DOHH2 (cell line): ENCODE data around the gene RAD52.

Source experiments
- H3F3A ChIP-seq: fragments of 200-600 bp; sonication (generic), shearing (Covaris generic); 2 replicates; pipeline ENCODE4 v1.6.0; 2016; ENCODE audit warnings: antibody characterized with exemption, mild to moderate bottlenecking; ENCODE audit not compliant: control insufficient read depth, insufficient read depth
- H3K27ac ChIP-seq: fragments of 200-600 bp; sonication (generic); 2 replicates; pipeline ENCODE4 v1.5.1; 2014; ENCODE audit warnings: low read depth, mild to moderate bottlenecking, low read length, moderate library complexity
- H3K27me3 ChIP-seq: fragments of 200-600 bp; sonication (generic); 2 replicates; pipeline ENCODE4 v1.6.1; 2014; ENCODE audit warnings: mild to moderate bottlenecking, low read length, mixed read lengths; ENCODE audit not compliant: control insufficient read depth
- H3K36me3 ChIP-seq: fragments of 200-600 bp; sonication (generic); 2 replicates; pipeline ENCODE4 v1.6.1; 2014; ENCODE audit warnings: mild to moderate bottlenecking, low read length, moderate library complexity, mixed read lengths; ENCODE audit not compliant: control insufficient read depth
- H3K4me1 ChIP-seq: fragments of 200-600 bp; sonication (generic); 2 replicates; pipeline ENCODE4 v1.6.1; 2014; ENCODE audit warnings: mild to moderate bottlenecking, low read length, mixed read lengths; ENCODE audit not compliant: control insufficient read depth
- H3K4me2 ChIP-seq: fragments of 200-600 bp; sonication (generic); 2 replicates; pipeline ENCODE4 v1.6.0; 2014; ENCODE audit warnings: mild to moderate bottlenecking, low read length, moderate library complexity
- H3K4me3 ChIP-seq: fragments of 200-600 bp; sonication (generic); 2 replicates; pipeline ENCODE4 v1.5.1; 2014; ENCODE audit warnings: mild to moderate bottlenecking, low read length, mixed read lengths
- H3K79me2 ChIP-seq: fragments of 200-600 bp; sonication (generic); 2 replicates; pipeline ENCODE4 v1.6.1; 2014; ENCODE audit warnings: mild to moderate bottlenecking, low read length, mixed read lengths; ENCODE audit not compliant: control insufficient read depth
- H3K9me2 ChIP-seq: fragments of 200-600 bp; sonication (generic); replicated peaks from 2 replicates; pipeline ENCODE4 v1.6.1; 2014; ENCODE audit warnings: mild to moderate bottlenecking, low read length, mixed read lengths; ENCODE audit not compliant: control insufficient read depth
- H3K9me3 ChIP-seq: fragments of 200-600 bp; sonication (generic); 2 replicates; pipeline ENCODE4 v1.6.1; 2014; ENCODE audit warnings: antibody characterized with exemption, low read length, mixed read lengths; ENCODE audit not compliant: control insufficient read depth, insufficient read depth
- H4K20me1 ChIP-seq: fragments of 200-600 bp; sonication (generic); 2 replicates; pipeline ENCODE4 v1.6.0; 2014; ENCODE audit warnings: low read depth, mild to moderate bottlenecking, antibody characterized with exemption, low read length, moderate library complexity; ENCODE audit not compliant: control insufficient read depth, insufficient read depth
- EZH2phosphoT487 ChIP-seq: fragments of 200-600 bp; sonication (generic); IDR thresholded peaks from 2 replicates; pipeline ENCODE4 v1.6.1; 2017; ENCODE audit warnings: borderline replicate concordance, mild to moderate bottlenecking, antibody characterized with exemption, low read length, moderate library complexity, mixed read lengths
- TF ChIP-seq, protein P1 (sequence below): fragments of 200-600 bp; sonication (generic); IDR thresholded peaks from one replicate; pipeline ENCODE4 v1.5.1; 2014; ENCODE audit warnings: antibody characterized with exemption, mild to moderate bottlenecking, low read depth, low read length; ENCODE audit not compliant: poor library complexity, severe bottlenecking

Gene RAD52

DNA sequence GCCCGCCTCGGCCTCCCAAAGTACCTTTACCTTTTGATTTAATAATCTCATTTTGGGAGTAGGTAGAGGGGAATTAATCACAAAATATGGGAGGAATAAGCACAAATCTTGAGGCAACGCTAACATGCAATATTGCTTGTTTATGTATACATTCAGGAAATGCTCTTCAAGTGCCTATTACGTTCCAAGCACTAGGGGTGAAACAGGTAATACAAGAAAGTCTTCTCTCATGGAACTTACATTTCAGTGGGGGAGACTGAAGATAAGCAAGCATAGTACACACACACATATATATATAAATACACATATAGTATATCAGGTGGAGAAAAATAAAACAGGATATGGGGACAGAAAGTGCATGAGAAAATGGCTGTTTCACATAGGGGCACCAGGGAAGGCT lies 22.5 kb upstream of the RAD52 start:
- Histone ChIP-seq H3K9me3 (no peaks in the 10 kb centered on the region), H4K20me1 (no peaks in the 10 kb centered on the region), H3K9me2 (no peaks in the 10 kb centered on the region), H3K4me2 (no peak overlapping the region), H3K27me3 (no peaks in the 10 kb centered on the region), H3K4me3 (no peak overlapping the region), H3K79me2 (no peaks in the 10 kb centered on the region), H3F3A (no peaks in the 10 kb centered on the region), H3K4me1 (peaks cover 6% of the 10 kb centered on the region; the same call in 1 of the 2 replicates), H3K36me3 (no peaks in the 10 kb centered on the region), H3K27ac (no peak overlapping the region)
- TF ChIP-seq EZH2phosphoT487, result no peak
- TF ChIP-seq, protein P1, sequence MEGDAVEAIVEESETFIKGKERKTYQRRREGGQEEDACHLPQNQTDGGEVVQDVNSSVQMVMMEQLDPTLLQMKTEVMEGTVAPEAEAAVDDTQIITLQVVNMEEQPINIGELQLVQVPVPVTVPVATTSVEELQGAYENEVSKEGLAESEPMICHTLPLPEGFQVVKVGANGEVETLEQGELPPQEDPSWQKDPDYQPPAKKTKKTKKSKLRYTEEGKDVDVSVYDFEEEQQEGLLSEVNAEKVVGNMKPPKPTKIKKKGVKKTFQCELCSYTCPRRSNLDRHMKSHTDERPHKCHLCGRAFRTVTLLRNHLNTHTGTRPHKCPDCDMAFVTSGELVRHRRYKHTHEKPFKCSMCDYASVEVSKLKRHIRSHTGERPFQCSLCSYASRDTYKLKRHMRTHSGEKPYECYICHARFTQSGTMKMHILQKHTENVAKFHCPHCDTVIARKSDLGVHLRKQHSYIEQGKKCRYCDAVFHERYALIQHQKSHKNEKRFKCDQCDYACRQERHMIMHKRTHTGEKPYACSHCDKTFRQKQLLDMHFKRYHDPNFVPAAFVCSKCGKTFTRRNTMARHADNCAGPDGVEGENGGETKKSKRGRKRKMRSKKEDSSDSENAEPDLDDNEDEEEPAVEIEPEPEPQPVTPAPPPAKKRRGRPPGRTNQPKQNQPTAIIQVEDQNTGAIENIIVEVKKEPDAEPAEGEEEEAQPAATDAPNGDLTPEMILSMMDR, result no peak

DNA sequence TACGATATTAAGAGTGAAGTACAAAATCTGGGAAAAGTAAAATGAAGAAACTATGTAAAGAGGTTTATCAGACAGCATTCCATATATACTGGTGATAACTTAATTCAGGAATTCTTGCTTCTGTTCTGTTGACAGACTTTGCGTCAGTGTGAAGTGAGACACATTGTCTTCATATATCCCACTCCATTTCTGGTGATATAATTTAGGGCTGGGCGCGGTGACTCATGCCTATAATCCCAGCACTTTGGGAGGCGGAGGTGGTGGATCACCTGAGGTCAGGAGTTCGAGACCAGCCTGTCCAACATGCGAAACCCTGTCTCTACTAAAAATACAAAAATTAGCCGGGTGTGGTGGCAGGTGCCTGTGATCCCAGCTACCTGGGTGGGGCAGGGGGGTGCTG lies 20.3 kb upstream of the RAD52 start:
- H3K36me3 ChIP-seq, result no peaks in the 10 kb centered on the region
- H3K4me2 ChIP-seq, result no peak overlapping the region
- no peak for TF ChIP-seq EZH2phosphoT487
- TF ChIP-seq, protein P1, result no peak

GRCh38 chr12:968545-968944 lies 19.1 kb upstream of the RAD52 start:
- Histone ChIP-seq H3K9me2 (no peaks in the 10 kb centered on the region), H3K4me3 (no peak overlapping the region), H3K4me1 (peaks cover 6% of the 10 kb centered on the region; the same call in 1 of the 2 replicates), H3K4me2 (no peak overlapping the region), H3K79me2 (no peaks in the 10 kb centered on the region), H3K27me3 (no peaks in the 10 kb centered on the region), H4K20me1 (no peaks in the 10 kb centered on the region), H3K36me3 (no peaks in the 10 kb centered on the region), H3K9me3 (no peaks in the 10 kb centered on the region), H3F3A (no peaks in the 10 kb centered on the region), H3K27ac (no peak overlapping the region)
- TF ChIP-seq, protein P1, result no peak
- TF ChIP-seq EZH2phosphoT487, result no peak

More for the DNA sequence above, 20.3 kb upstream of the RAD52 start:
- H3K79me2 ChIP-seq, result no peaks in the 10 kb centered on the region
- H3K4me3 ChIP-seq, result no peak overlapping the region
- H3K27ac ChIP-seq, result no peak overlapping the region
- H3K9me3 ChIP-seq, result no peaks in the 10 kb centered on the region
- H3K9me2 ChIP-seq, result no peaks in the 10 kb centered on the region
- H3K4me1 ChIP-seq, result peaks cover 6% of the 10 kb centered on the region; the same call in 1 of the 2 replicates
- no peaks in the 10 kb centered on the region for H3K27me3 ChIP-seq
- H4K20me1 ChIP-seq, result no peaks in the 10 kb centered on the region
- no peaks in the 10 kb centered on the region for H3F3A ChIP-seq
